Measurements from ENCODE around the gene PCYT1B. TPM values are rescaled to one million over a fixed set of nuclear protein-coding genes. Genes with fewer than 3 reads are reported as not detected.

PCYT1B gene
- total RNA-seq, 1 donor from 2014 or later = 21.3 TPM

Other genes starting within 250 kb of the PCYT1B start
- gene PDK3, start 182.1 kb downstream of the PCYT1B start, total RNA-seq (ENCODE audit: low replicate concordance) = 25.5 and 30.4 TPM in 2 replicates
- gene POLA1, start 46.6 kb upstream of the PCYT1B start, total RNA-seq (ENCODE audit: low replicate concordance) = 22.8 and 44.4 TPM in 2 replicates